HepG2 (cell line): ENCODE data around the gene SH3D19. TPM values are rescaled to one million over a fixed set of nuclear protein-coding genes. Genes with fewer than 3 reads are reported as not detected.

Experiments used
- KLF15 ChIP-seq: sonication (generic); formaldehyde crosslinking; IDR thresholded peaks from 2 replicates; pipeline ENCODE4 v1.8.1; 2023; ENCODE audit warnings: borderline replicate concordance, mild to moderate bottlenecking, inconsistent platforms, missing genetic modification reagents, mixed read lengths
- SAFB2 ChIP-seq: sonication (generic); formaldehyde crosslinking; IDR thresholded peaks from 2 replicates; pipeline ENCODE4 v1.5.1; 2020; ENCODE audit warnings: missing genetic modification reagents, low read depth, mild to moderate bottlenecking, borderline replicate concordance
- SOX13 ChIP-seq, 3 experiments: fragments of 450-650 bp in 1 of 3; sonication (generic) in 1 of 3; formaldehyde crosslinking in 1 of 3; IDR thresholded peaks in 2 of 3; conservative IDR thresholded peaks in 1 of 3; 2 replicates each; pipeline versions ENCODE4 v1.5.0 to v1.6.1; 2016 to 2020; ENCODE audit warnings: antibody characterized with exemption in 1 of 3, mild to moderate bottlenecking in 1 of 3, missing compliant biosample characterization in 1 of 3, missing genetic modification reagents in 1 of 3, moderate library complexity in 1 of 3
- TEAD3 ChIP-seq: optimal IDR thresholded peaks from 2 replicates; pipeline ENCODE3; 2016; ENCODE audit warnings: borderline replicate concordance
- TOPORS ChIP-seq: sonication (generic); formaldehyde crosslinking; IDR thresholded peaks from 2 replicates; pipeline ENCODE4 v1.8.0; 2023; ENCODE audit warnings: mild to moderate bottlenecking, missing genetic modification reagents
- ZNF274 ChIP-seq: sonication (generic); formaldehyde crosslinking; IDR thresholded peaks from 2 replicates; pipeline ENCODE4 v1.5.1; 2020; ENCODE audit warnings: mild to moderate bottlenecking, missing genetic modification reagents
- ZNF768 ChIP-seq: sonication (generic); formaldehyde crosslinking; IDR thresholded peaks from 2 replicates; pipeline ENCODE4 v1.4.0; 2020; ENCODE audit warnings: missing genetic modification reagents
- polyA plus RNA-seq, 8 experiments: library from polyadenylated mRNA; depleted of rRNA in 3 of 8; stranded (reverse) in 7 of 8; unstranded in 1 of 8; fragments of >200 nt; fragmentation: Illumina TruSeq in 4 of 8; extraction: Trizol in 4 of 8; gene quantifications; 2 replicates each; pipeline versions ENCODE4 v1.2.1 to v1.2.3, GENCODE V29; 2011 to 2016; ENCODE audit warnings: low read depth in 4 of 8, missing spikeins in 1 of 8, mixed read lengths in 1 of 8; ENCODE audit not compliant: insufficient read depth in 1 of 8
- total RNA-seq, 5 experiments: library from RNA; depleted of rRNA; stranded (reverse); fragments of >200 nt; fragmentation: Illumina TruSeq; extraction: Trizol; gene quantifications; 2 replicates each; pipeline ENCODE4 v1.2.3, GENCODE V29; 2016; ENCODE audit warnings: low read depth in 1 of 5
- TF ChIP-seq, protein P1 (sequence below): sonication (generic); formaldehyde crosslinking; IDR thresholded peaks from 2 replicates; pipeline ENCODE4 v1.5.0; 2020; ENCODE audit warnings: mild to moderate bottlenecking, missing genetic modification reagents, borderline replicate concordance
- TF ChIP-seq, protein P2 (sequence below): IDR thresholded peaks from 2 replicates; pipeline ENCODE4 v1.6.1; 2018; ENCODE audit warnings: missing genetic modification reagents, mild to moderate bottlenecking, missing compliant biosample characterization
- TF ChIP-seq, protein P3 (sequence below): sonication (generic); formaldehyde crosslinking; IDR thresholded peaks from 2 replicates; pipeline ENCODE4 v1.5.0; 2020; ENCODE audit warnings: mild to moderate bottlenecking, missing genetic modification reagents
- TF ChIP-seq, protein P4 (sequence below): sonication (generic); formaldehyde crosslinking; IDR thresholded peaks from 2 replicates; pipeline ENCODE4 v1.4.0; 2020; ENCODE audit warnings: mild to moderate bottlenecking, missing genetic modification reagents
- TF ChIP-seq, protein P5 (sequence below): IDR thresholded peaks from 2 replicates; pipeline ENCODE4 v1.6.1; 2016; ENCODE audit warnings: low read depth, missing genetic modification reagents, missing compliant biosample characterization
- TF ChIP-seq, protein P6 (sequence below): sonication (generic); formaldehyde crosslinking; IDR thresholded peaks from 2 replicates; pipeline ENCODE4 v1.4.0; 2020; ENCODE audit warnings: missing genetic modification reagents

The SH3D19 gene
- total and polyA plus RNA-seq, 2 of the 13 experiments (the other 11 are each of a cell fraction or from before 2014, with no cell fraction given), result 31.2 to 38.0 TPM

DNA sequence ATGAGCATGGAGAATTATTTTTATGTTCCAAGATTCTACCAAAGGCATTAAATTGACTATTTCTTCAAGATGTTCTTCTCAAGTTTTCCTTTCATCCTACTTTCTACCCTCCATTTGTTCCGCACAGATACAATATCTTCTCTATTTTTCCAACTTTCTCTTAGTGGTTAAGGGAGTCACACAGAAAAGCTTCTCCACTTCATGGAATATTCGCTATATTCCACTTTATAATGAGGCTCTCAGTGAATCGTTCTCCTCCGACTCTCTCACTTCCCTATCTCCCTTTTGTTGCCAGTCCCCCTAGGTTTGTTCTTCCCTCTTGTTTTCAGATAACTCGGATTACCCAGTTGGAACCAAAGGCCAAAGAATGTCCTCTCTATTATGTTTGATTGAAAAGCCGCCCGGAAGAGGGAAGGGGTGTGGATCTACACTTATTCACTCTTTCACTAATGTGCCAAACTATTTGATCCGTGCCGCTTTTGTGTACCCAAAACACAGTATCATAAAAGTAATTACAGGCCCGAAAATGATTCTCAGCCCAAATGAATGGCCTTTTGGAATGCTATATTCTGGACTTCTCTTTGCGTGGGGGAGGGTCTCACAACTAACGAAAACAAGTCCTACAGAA is 1.2 kb downstream of the SH3D19 start (continued):
- TF ChIP-seq, protein P1, sequence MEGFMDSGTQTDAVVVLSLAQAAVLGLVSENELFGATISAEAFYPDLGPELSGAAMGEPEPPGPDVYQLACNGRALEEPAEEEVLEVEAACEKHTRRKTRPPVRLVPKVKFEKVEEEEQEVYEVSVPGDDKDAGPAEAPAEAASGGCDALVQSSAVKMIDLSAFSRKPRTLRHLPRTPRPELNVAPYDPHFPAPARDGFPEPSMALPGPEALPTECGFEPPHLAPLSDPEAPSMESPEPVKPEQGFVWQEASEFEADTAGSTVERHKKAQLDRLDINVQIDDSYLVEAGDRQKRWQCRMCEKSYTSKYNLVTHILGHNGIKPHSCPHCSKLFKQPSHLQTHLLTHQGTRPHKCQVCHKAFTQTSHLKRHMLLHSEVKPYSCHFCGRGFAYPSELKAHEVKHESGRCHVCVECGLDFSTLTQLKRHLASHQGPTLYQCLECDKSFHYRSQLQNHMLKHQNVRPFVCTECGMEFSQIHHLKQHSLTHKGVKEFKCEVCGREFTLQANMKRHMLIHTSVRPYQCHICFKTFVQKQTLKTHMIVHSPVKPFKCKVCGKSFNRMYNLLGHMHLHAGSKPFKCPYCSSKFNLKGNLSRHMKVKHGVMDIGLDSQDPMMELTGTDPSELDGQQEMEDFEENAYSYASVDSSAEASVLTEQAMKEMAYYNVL, result peak; percentile 74; the same call in 1 of the 2 replicates
- TF ChIP-seq ZNF768 (CRISPR knock-in tag) (no peak), KLF15 (no peak), SOX13 (IDR thresholded peaks at IDR 0.05) (0 out of 2 replicates have a peak, but pooled peaks have one; percentile 9), SOX13 (CRISPR knock-in tag; conservative IDR thresholded peaks at IDR 0.05 in 1 of 2, IDR thresholded peaks at IDR 0.05 in 1 of 2) (peak in 1 of 2 experiments; percentile 53; a peak in 2 of 4 replicates), TEAD3 (CRISPR knock-in tag) (peak; percentile 19), SAFB2 (no peak), TOPORS (no peak), ZNF274 (CRISPR knock-in tag) (no peak)
- TF ChIP-seq, protein P2, sequence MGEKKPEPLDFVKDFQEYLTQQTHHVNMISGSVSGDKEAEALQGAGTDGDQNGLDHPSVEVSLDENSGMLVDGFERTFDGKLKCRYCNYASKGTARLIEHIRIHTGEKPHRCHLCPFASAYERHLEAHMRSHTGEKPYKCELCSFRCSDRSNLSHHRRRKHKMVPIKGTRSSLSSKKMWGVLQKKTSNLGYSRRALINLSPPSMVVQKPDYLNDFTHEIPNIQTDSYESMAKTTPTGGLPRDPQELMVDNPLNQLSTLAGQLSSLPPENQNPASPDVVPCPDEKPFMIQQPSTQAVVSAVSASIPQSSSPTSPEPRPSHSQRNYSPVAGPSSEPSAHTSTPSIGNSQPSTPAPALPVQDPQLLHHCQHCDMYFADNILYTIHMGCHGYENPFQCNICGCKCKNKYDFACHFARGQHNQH, result no peak
- TF ChIP-seq, protein P3, sequence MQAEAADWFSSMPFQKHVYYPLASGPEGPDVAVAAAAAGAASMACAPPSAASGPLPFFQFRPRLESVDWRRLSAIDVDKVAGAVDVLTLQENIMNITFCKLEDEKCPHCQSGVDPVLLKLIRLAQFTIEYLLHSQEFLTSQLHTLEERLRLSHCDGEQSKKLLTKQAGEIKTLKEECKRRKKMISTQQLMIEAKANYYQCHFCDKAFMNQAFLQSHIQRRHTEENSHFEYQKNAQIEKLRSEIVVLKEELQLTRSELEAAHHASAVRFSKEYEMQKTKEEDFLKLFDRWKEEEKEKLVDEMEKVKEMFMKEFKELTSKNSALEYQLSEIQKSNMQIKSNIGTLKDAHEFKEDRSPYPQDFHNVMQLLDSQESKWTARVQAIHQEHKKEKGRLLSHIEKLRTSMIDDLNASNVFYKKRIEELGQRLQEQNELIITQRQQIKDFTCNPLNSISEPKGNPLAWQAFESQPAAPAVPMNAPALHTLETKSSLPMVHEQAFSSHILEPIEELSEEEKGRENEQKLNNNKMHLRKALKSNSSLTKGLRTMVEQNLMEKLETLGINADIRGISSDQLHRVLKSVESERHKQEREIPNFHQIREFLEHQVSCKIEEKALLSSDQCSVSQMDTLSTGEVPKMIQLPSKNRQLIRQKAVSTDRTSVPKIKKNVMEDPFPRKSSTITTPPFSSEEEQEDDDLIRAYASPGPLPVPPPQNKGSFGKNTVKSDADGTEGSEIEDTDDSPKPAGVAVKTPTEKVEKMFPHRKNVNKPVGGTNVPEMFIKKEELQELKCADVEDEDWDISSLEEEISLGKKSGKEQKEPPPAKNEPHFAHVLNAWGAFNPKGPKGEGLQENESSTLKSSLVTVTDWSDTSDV (CRISPR knock-in tag), result no peak
- TF ChIP-seq, protein P4, sequence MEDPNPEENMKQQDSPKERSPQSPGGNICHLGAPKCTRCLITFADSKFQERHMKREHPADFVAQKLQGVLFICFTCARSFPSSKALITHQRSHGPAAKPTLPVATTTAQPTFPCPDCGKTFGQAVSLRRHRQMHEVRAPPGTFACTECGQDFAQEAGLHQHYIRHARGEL (CRISPR knock-in tag), result no peak
- TF ChIP-seq, protein P5, sequence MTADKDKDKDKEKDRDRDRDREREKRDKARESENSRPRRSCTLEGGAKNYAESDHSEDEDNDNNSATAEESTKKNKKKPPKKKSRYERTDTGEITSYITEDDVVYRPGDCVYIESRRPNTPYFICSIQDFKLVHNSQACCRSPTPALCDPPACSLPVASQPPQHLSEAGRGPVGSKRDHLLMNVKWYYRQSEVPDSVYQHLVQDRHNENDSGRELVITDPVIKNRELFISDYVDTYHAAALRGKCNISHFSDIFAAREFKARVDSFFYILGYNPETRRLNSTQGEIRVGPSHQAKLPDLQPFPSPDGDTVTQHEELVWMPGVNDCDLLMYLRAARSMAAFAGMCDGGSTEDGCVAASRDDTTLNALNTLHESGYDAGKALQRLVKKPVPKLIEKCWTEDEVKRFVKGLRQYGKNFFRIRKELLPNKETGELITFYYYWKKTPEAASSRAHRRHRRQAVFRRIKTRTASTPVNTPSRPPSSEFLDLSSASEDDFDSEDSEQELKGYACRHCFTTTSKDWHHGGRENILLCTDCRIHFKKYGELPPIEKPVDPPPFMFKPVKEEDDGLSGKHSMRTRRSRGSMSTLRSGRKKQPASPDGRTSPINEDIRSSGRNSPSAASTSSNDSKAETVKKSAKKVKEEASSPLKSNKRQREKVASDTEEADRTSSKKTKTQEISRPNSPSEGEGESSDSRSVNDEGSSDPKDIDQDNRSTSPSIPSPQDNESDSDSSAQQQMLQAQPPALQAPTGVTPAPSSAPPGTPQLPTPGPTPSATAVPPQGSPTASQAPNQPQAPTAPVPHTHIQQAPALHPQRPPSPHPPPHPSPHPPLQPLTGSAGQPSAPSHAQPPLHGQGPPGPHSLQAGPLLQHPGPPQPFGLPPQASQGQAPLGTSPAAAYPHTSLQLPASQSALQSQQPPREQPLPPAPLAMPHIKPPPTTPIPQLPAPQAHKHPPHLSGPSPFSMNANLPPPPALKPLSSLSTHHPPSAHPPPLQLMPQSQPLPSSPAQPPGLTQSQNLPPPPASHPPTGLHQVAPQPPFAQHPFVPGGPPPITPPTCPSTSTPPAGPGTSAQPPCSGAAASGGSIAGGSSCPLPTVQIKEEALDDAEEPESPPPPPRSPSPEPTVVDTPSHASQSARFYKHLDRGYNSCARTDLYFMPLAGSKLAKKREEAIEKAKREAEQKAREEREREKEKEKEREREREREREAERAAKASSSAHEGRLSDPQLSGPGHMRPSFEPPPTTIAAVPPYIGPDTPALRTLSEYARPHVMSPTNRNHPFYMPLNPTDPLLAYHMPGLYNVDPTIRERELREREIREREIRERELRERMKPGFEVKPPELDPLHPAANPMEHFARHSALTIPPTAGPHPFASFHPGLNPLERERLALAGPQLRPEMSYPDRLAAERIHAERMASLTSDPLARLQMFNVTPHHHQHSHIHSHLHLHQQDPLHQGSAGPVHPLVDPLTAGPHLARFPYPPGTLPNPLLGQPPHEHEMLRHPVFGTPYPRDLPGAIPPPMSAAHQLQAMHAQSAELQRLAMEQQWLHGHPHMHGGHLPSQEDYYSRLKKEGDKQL (CRISPR knock-in tag), result 0 out of 2 replicates have a peak, but pooled peaks have one; percentile 34
- TF ChIP-seq, protein P6, sequence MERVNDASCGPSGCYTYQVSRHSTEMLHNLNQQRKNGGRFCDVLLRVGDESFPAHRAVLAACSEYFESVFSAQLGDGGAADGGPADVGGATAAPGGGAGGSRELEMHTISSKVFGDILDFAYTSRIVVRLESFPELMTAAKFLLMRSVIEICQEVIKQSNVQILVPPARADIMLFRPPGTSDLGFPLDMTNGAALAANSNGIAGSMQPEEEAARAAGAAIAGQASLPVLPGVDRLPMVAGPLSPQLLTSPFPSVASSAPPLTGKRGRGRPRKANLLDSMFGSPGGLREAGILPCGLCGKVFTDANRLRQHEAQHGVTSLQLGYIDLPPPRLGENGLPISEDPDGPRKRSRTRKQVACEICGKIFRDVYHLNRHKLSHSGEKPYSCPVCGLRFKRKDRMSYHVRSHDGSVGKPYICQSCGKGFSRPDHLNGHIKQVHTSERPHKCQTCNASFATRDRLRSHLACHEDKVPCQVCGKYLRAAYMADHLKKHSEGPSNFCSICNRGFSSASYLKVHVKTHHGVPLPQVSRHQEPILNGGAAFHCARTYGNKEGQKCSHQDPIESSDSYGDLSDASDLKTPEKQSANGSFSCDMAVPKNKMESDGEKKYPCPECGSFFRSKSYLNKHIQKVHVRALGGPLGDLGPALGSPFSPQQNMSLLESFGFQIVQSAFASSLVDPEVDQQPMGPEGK (CRISPR knock-in tag), result no peak
